WTC11 (cell line): ENCODE measurements around the gene KSR1. TPM values are rescaled to one million over a fixed set of nuclear protein-coding genes. Genes with fewer than 3 reads are reported as not detected.
A peak's percentile ranks its signal among the peaks of the same experiment; 100 is the strongest.
"Not testable (repeated sequence)": the region's sequence is repeated elsewhere in the genome, so short reads cannot be mapped to it uniquely, and the experiment has no call there.

ENCODE experiments used
- ATAC-seq: fragments of 200-7000 bp; cut with Tn5 transposase; 2 replicates; pipeline ENCODE4 v1.10.0; 2021; ENCODE audit warnings: mild to moderate bottlenecking, moderate library complexity
- CTCF ChIA-PET: fragments of 300-600 bp; sonication (Branson Sonifier 250); formaldehyde crosslinking; loops from one replicate; lab custom pipeline; 2021; ENCODE audit warnings: antibody characterized with exemption; lab: Charles Lee
- POLR2A ChIA-PET: fragments of 350-600 bp; sonication (Branson Sonifier 250); formaldehyde crosslinking; loops from one replicate; lab custom pipeline; 2021; ENCODE audit warnings: antibody characterized with exemption; lab: Charles Lee
- DNase-seq: peaks from one replicate; pipeline ENCODE4 v3.0.0; 2021; ENCODE audit warnings: low spot score
- H3K27ac Mint-ChIP-seq: 2 replicates; pipeline ENCODE4 v1.8.0; 2021; ENCODE audit warnings: mixed read lengths
- H3K27me3 Mint-ChIP-seq: 2 replicates; pipeline ENCODE4 v1.8.0; 2021; ENCODE audit warnings: low read depth, mild to moderate bottlenecking, moderate library complexity, mixed read lengths
- H3K36me3 Mint-ChIP-seq: 2 replicates; pipeline ENCODE4 v1.8.0; 2021; ENCODE audit warnings: mixed read lengths
- H3K4me1 Mint-ChIP-seq: 2 replicates; pipeline ENCODE4 v1.8.0; 2022; ENCODE audit warnings: mixed read lengths
- H3K4me3 Mint-ChIP-seq: 2 replicates; pipeline ENCODE4 v1.8.0; 2021; ENCODE audit warnings: mild to moderate bottlenecking, moderate library complexity, mixed read lengths
- H3K9me3 Mint-ChIP-seq: 2 replicates; pipeline ENCODE4 v1.8.0; 2021; ENCODE audit warnings: mixed read lengths
- GRHL2 ChIP-seq: fragments of 250-450 bp; sonication (Bioruptor Pico); IDR thresholded peaks from 2 replicates; pipeline ENCODE4 v1.8.0; 2022; ENCODE audit warnings: mild to moderate bottlenecking, moderate library complexity; ENCODE audit not compliant: insufficient replicate concordance, severe bottlenecking
- GTF2I ChIP-seq: fragments of 250-450 bp; sonication (Bioruptor Pico); conservative IDR thresholded peaks from 2 replicates; pipeline ENCODE4 v1.4.0; 2021; ENCODE audit warnings: mild to moderate bottlenecking
- JAZF1 ChIP-seq: fragments of 250-450 bp; sonication (Bioruptor Pico); IDR thresholded peaks from 2 replicates; pipeline ENCODE4 v1.9.0; 2021; ENCODE audit warnings: moderate library complexity, mild to moderate bottlenecking, inconsistent platforms
- MYBL2 ChIP-seq: sonication (generic); formaldehyde crosslinking; IDR thresholded peaks from 2 replicates; pipeline ENCODE4 v1.8.1; 2023; ENCODE audit warnings: mild to moderate bottlenecking, moderate library complexity, missing genetic modification reagents
- NR1H2 ChIP-seq: sonication (generic); formaldehyde crosslinking; IDR thresholded peaks from 2 replicates; pipeline ENCODE4 v1.9.0; 2021; ENCODE audit warnings: mild to moderate bottlenecking, moderate library complexity, missing genetic modification reagents
- NR2C2 ChIP-seq: sonication (generic); formaldehyde crosslinking; IDR thresholded peaks from 2 replicates; pipeline ENCODE4 v1.8.0; 2022; ENCODE audit warnings: mild to moderate bottlenecking, missing genetic modification reagents
- USF1 ChIP-seq: sonication (generic); formaldehyde crosslinking; IDR thresholded peaks from 2 replicates; pipeline ENCODE4 v1.8.0; 2022; ENCODE audit warnings: mild to moderate bottlenecking, missing genetic modification reagents
- ZNF121 ChIP-seq: sonication (generic); formaldehyde crosslinking; IDR thresholded peaks from 2 replicates; pipeline ENCODE4 v1.8.0; 2023; ENCODE audit warnings: missing genetic modification reagents
- ZNF219 ChIP-seq: sonication (generic); formaldehyde crosslinking; IDR thresholded peaks from 2 replicates; pipeline ENCODE4 v1.8.0; 2023; ENCODE audit warnings: missing genetic modification reagents, mild to moderate bottlenecking, borderline replicate concordance
- ZNF532 ChIP-seq: fragments of 250-450 bp; sonication (Bioruptor Pico); IDR thresholded peaks from 2 replicates; pipeline ENCODE4 v1.9.0; 2021; ENCODE audit warnings: mild to moderate bottlenecking, borderline replicate concordance
- total RNA-seq: library from RNA; stranded (reverse); gene quantifications from 3 replicates; pipeline ENCODE4 v1.2.3, GENCODE V29; 2021

KSR1 gene
- total RNA-seq, 1 experiment from 2014 or later = 45.5 TPM

GRCh38 chr17:27630607-27631410 lies 174.6 kb downstream of the KSR1 start, which contains the start of gene LGALS9 (continued):
- TF ChIP-seq USF1 (CRISPR knock-in tag) = no peak

DNA sequence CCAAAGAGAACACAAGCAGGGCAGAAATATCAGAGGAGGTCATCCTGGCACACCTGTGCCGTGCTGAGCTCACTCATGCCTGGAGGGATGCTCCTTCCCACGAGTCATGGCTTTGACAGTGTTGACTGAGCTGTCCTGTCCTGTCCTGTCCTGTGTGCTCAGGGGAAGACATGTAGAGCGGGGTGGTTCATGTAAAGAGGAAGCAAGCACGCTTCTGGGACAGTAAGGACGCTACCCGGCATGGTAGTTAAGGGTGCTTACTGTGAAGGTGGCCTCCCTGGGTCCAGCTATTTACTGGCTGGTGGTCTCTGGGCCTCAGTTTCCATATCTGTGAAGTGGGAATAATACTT lies 175.1 kb downstream of the KSR1 start:
- TF ChIP-seq GRHL2 (CRISPR knock-in tag) (no peak), JAZF1 (CRISPR knock-in tag) (no peak), ZNF219 (no peak), GTF2I (CRISPR knock-in tag) (no peak), ZNF121 (CRISPR knock-in tag) (no peak)
- TF ChIP-seq, all 79 proteins: peak for 0
- Mint-ChIP-seq H3K27me3 (no peaks in the 10 kb centered on the region), H3K27ac (no peak overlapping the region), H3K36me3 (peaks cover 5% of the 10 kb centered on the region), H3K4me3 (no peak overlapping the region), H3K9me3 (no peaks in the 10 kb centered on the region), H3K4me1 (0 out of 2 replicates have a peak, but pooled peaks cover 3% of the 10 kb centered on the region)
- ChIA-PET CTCF (interaction anchor here (0.6 to 2.3 kb wide), 4 partner anchors 33 to 651 kb away, joined by 3 to 6 read pairs (median 5); no protein-coding TSS in a partner anchor), POLR2A (no interaction called here)
- no peak for DNase-seq
- ATAC-seq = no peak

GRCh38 chr17:27631897-27632725 lies 175.9 kb downstream of the KSR1 start:
- ATAC-seq (no peak), DNase-seq (no peak)
- Mint-ChIP-seq H3K4me1 (0 out of 2 replicates have a peak, but pooled peaks cover 3% of the 10 kb centered on the region), H3K4me3 (no peak overlapping the region), H3K9me3 (no peaks in the 10 kb centered on the region), H3K27me3 (no peaks in the 10 kb centered on the region), H3K36me3 (no peaks in the 10 kb centered on the region), H3K27ac (0 out of 2 replicates have a peak overlapping the region, but pooled peaks have one; percentile 60)
- TF ChIP-seq NR2C2 (CRISPR knock-in tag) (no peak), NR1H2 (CRISPR knock-in tag) (no peak), ZNF532 (no peak), MYBL2 (CRISPR knock-in tag) (no peak)
- POLR2A ChIA-PET = no interaction called here
- CTCF ChIA-PET = interaction anchor here (0.8 to 2.3 kb wide), 6 partner anchors 19 to 395 kb away, joined by 3 to 12 read pairs (median 5); no protein-coding TSS in a partner anchor

DNA sequence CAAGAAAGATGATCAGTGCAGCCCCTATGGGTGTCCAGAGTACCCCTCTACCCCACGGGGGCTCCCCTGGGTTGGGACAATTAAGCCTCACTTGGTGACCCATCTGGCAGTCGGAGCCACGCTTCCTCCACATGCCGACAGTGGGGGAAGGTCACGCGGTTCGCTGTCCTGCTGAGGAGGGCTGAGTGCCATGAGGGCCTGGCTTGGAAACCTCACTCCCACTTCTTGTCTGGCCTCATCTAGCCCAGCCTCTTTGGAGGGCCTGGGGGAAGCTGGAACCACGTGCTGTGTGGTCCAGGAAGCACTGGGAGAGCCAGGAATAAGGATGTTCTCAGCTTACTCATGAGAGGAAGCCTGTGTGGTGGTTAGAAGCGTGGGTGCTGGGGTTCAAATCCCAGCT lies 176.5 kb downstream of the KSR1 start:
- CTCF ChIA-PET = interaction anchor here (0.8 to 2.3 kb wide), 7 partner anchors 19 to 396 kb away, joined by 3 to 12 read pairs (median 5); no protein-coding TSS in a partner anchor
- H3K27ac Mint-ChIP-seq, POLR2A ChIA-PET, ATAC-seq, H3K4me3 Mint-ChIP-seq, H3K9me3 Mint-ChIP-seq, H3K36me3 Mint-ChIP-seq, DNase-seq, H3K27me3 Mint-ChIP-seq, H3K4me1 Mint-ChIP-seq: not testable (repeated sequence)
